Neural crest cell (in vitro differentiated cells): ENCODE data around the gene KHK. TPM values are rescaled to one million over a fixed set of nuclear protein-coding genes. Genes with fewer than 3 reads are reported as not detected.

Source experiments
- DNase-seq: peaks from one replicate; pipeline ENCODE4 v3.0.0; 2021; ENCODE audit warnings: low read depth, mixed read lengths, low spot score
- H3K27ac Mint-ChIP-seq: one replicate; pipeline ENCODE4 v1.8.0; 2021; ENCODE audit warnings: mild to moderate bottlenecking, mixed read lengths; ENCODE audit not compliant: unreplicated experiment
- H3K27me3 Mint-ChIP-seq: 2 replicates; pipeline ENCODE4 v1.8.0; 2021; ENCODE audit warnings: low read depth, mild to moderate bottlenecking, mixed read lengths
- H3K36me3 Mint-ChIP-seq: 2 replicates; pipeline ENCODE4 v1.8.0; 2021; ENCODE audit warnings: low read depth, mild to moderate bottlenecking, mixed read lengths
- H3K4me1 Mint-ChIP-seq: 2 replicates; pipeline ENCODE4 v1.8.0; 2021; ENCODE audit warnings: mixed read lengths
- H3K4me3 Mint-ChIP-seq: one replicate; pipeline ENCODE4 v1.8.0; 2021; ENCODE audit warnings: mild to moderate bottlenecking, mixed read lengths
- H3K9me3 Mint-ChIP-seq: 2 replicates; pipeline ENCODE4 v1.8.0; 2021; ENCODE audit warnings: mixed read lengths
- CTCF ChIP-seq: fragments of 200-600 bp; sonication (generic); conservative IDR thresholded peaks from 2 replicates; pipeline ENCODE4 v1.5.0; 2021; ENCODE audit warnings: antibody characterized with exemption, mild to moderate bottlenecking
- total RNA-seq: library from RNA; stranded (reverse); gene quantifications from 2 replicates; pipeline ENCODE4 v1.2.1, GENCODE V29; 2021

KHK gene
- total RNA-seq, 1 donor from 2014 or later, result 10.0 TPM

GRCh38 chr2:27089111-27089954 lies 2.8 kb downstream of the KHK start:
- Mint-ChIP-seq H3K4me3 (peak overlapping the region; percentile 71), H3K9me3 (no peaks in the 10 kb centered on the region), H3K27ac (no peak overlapping the region), H3K36me3 (no peaks in the 10 kb centered on the region), H3K27me3 (peaks cover 10% of the 10 kb centered on the region), H3K4me1 (peaks cover 19% of the 10 kb centered on the region)
- DNase-seq, result no peak
- no peak for TF ChIP-seq CTCF

GRCh38 chr2:27091746-27092695 lies 5.4 kb downstream of the KHK start:
- Mint-ChIP-seq H3K4me1 (peaks cover 19% of the 10 kb centered on the region), H3K4me3 (no peak overlapping the region), H3K27me3 (peaks cover 4% of the 10 kb centered on the region), H3K36me3 (no peaks in the 10 kb centered on the region), H3K9me3 (no peaks in the 10 kb centered on the region), H3K27ac (no peak overlapping the region)
- DNase-seq, result no peak
- no peak for TF ChIP-seq CTCF

- TF ChIP-seq CTCF, result no peak
- Mint-ChIP-seq H3K27me3 (no peaks in the 10 kb centered on the region), H3K9me3 (no peaks in the 10 kb centered on the region), H3K36me3 (no peaks in the 10 kb centered on the region), H3K4me3 (no peak overlapping the region), H3K27ac (no peak overlapping the region), H3K4me1 (peaks cover 11% of the 10 kb centered on the region)
- DNase-seq, result no peak
These were observed 6.3 kb downstream of the KHK start for GRCh38 chr2:27092696-27093429.

GRCh38 chr2:27093430-27094352 lies 7.1 kb downstream of the KHK start:
- DNase-seq, result no peak
- H3K27me3 Mint-ChIP-seq, result no peaks in the 10 kb centered on the region
- no peak for TF ChIP-seq CTCF
- H3K36me3 Mint-ChIP-seq, result no peaks in the 10 kb centered on the region
- H3K9me3 Mint-ChIP-seq, result no peaks in the 10 kb centered on the region
- H3K4me1 Mint-ChIP-seq, result peaks cover 11% of the 10 kb centered on the region
- H3K27ac Mint-ChIP-seq, result peak overlapping the region; percentile 71
- H3K4me3 Mint-ChIP-seq, result no peak overlapping the region
